ENCODE data around the gene CPLX3.

- TF ChIP-seq CTCF (conservative IDR thresholded peaks at IDR 0.05 in 1 of 2, IDR thresholded peaks at IDR 0.05 in 1 of 2; ENCODE audit: low read depth in 1 of 2, low read length in 2 of 2) = no peak
- no peak for TF ChIP-seq EZH2 (IDR thresholded peaks at IDR 0.05; ENCODE audit: low read length, missing control alignments)
Measured at GRCh38 chr15:74837482-74838136, 11.2 kb downstream of the CPLX3 start.

Measured in fibroblast of lung (primary cell).